ENCODE measurements around the gene CENPB. TPM values are rescaled to one million over a fixed set of nuclear protein-coding genes. Genes with fewer than 3 reads are reported as not detected.
"Not testable (repeated sequence)": the region's sequence is repeated elsewhere in the genome, so short reads cannot be mapped to it uniquely, and the experiment has no call there.

Gene CENPB
- polyA plus RNA-seq, 1 donor from 2014 or later: 37.9 TPM

- H3K9me2 ChIP-seq (ENCODE audit: insufficient read depth, low read length); H3K27ac ChIP-seq (ENCODE audit: low read length); H3K27me3 ChIP-seq (ENCODE audit: insufficient read depth, low read depth, low read length); H4K20me1 ChIP-seq (ENCODE audit: insufficient read depth); H3K4me3 ChIP-seq (ENCODE audit: low read length); H3K4me2 ChIP-seq (ENCODE audit: low read length); H3K9me3 ChIP-seq (ENCODE audit: low read length); H3K36me3 ChIP-seq (ENCODE audit: insufficient read depth, low read length); H3K9ac ChIP-seq (ENCODE audit: low read length); H3K79me2 ChIP-seq (replicated peaks; ENCODE audit: insufficient read depth, low read length); H2AFZ ChIP-seq (ENCODE audit: low read depth, low read length); H3F3A ChIP-seq (ENCODE audit: insufficient read depth, low read length, poor library complexity, severe bottlenecking): not testable (repeated sequence)
Measured at GRCh38 chr20:3794168-3794567, 7.6 kb upstream of the CENPB start.

DNA sequence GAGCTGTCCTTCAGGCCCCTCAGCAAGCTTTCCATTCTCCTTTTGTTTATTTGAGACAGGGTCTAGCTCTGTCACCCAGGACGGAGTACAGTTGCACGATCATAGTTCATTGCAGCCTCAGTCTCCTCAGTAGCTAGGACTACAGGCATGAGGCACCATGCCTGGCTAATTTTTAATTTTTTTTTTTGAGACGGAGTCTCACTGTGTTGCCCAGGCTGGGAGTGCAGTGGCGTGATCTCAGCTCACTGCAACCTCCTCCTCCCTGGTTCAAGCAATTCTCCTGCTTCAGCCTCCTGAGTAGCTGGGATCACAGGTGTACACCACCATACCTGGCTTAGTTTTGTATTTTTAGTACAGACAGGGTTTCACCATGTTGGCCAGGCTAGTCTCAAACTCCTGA is 2.7 kb upstream of the CENPB start:
- H3K36me3 ChIP-seq (ENCODE audit: insufficient read depth, low read length); H2AFZ ChIP-seq (ENCODE audit: low read depth, low read length); H3K4me2 ChIP-seq (ENCODE audit: low read length); H3K9me3 ChIP-seq (ENCODE audit: low read length); H4K20me1 ChIP-seq (ENCODE audit: insufficient read depth); H3K79me2 ChIP-seq (replicated peaks; ENCODE audit: insufficient read depth, low read length); H3K27me3 ChIP-seq (ENCODE audit: insufficient read depth, low read depth, low read length); H3F3A ChIP-seq (ENCODE audit: insufficient read depth, low read length, poor library complexity, severe bottlenecking); H3K9ac ChIP-seq (ENCODE audit: low read length); H3K27ac ChIP-seq (ENCODE audit: low read length); H3K4me3 ChIP-seq (ENCODE audit: low read length); H3K9me2 ChIP-seq (ENCODE audit: insufficient read depth, low read length): not testable (repeated sequence)

DNA sequence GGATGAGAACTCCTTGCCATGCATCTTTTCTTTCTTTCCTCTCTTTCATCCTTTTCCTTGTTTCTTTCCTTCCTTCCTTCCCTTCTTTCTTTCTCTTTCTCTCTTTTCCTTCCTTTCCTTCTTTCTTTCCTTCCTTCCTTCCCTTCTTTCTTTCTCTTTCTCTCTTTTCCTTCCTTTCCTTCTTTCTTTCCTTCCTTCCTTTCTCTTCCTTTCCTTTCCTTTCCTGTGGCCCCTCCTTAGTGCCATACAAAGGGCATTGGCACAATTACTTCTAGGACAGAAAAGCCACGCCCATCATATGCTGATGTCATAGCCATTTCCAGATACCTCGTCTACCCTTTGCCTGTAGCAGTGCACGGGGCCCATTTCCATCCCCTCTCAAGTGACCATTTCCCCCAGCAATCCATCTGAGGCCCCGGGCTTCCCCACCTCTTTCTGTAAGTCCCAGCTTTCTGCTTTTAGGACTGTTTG is 2.2 kb upstream of the CENPB start:
- no peaks in the 10 kb centered on the region for H3K9me3 ChIP-seq (ENCODE audit: low read length)
- no peak overlapping the region for H2AFZ ChIP-seq (ENCODE audit: low read depth, low read length)
- H3K27me3 ChIP-seq (ENCODE audit: insufficient read depth, low read depth, low read length): no peaks in the 10 kb centered on the region
- H3K4me2 ChIP-seq (ENCODE audit: low read length): no peak overlapping the region
- no peak overlapping the region for H3K4me3 ChIP-seq (ENCODE audit: low read length)
- H3K27ac ChIP-seq (ENCODE audit: low read length): no peak overlapping the region
- H4K20me1 ChIP-seq (ENCODE audit: insufficient read depth): no peaks in the 10 kb centered on the region
- no peaks in the 10 kb centered on the region for H3K36me3 ChIP-seq (ENCODE audit: insufficient read depth, low read length)
- no peaks in the 10 kb centered on the region for H3K9me2 ChIP-seq (ENCODE audit: insufficient read depth, low read length)
- no peak overlapping the region for H3K9ac ChIP-seq (ENCODE audit: low read length)
- H3K79me2 ChIP-seq (replicated peaks; ENCODE audit: insufficient read depth, low read length): peaks cover 10% of the 10 kb centered on the region
- TF ChIP-seq POLR2AphosphoS5 (IDR thresholded peaks at IDR 0.05): no peak
- no peak for TF ChIP-seq TAF1 (IDR thresholded peaks at IDR 0.05; ENCODE audit: low read depth)
- TF ChIP-seq RAD21 (conservative IDR thresholded peaks at IDR 0.05): no peak
- no peak for TF ChIP-seq CTCF (IDR thresholded peaks at IDR 0.05; ENCODE audit: poor library complexity, severe bottlenecking)
- no peak for TF ChIP-seq SMC3 (conservative IDR thresholded peaks at IDR 0.05; ENCODE audit: poor library complexity)
- TF ChIP-seq MXI1 (conservative IDR thresholded peaks at IDR 0.05; ENCODE audit: poor library complexity, severe bottlenecking): no peak
- TF ChIP-seq EZH2 (IDR thresholded peaks at IDR 0.05; ENCODE audit: borderline replicate concordance, insufficient read depth, low read length, poor library complexity, severe bottlenecking): no peak
- no peak for TF ChIP-seq EP300 (conservative IDR thresholded peaks at IDR 0.05; ENCODE audit: poor library complexity, severe bottlenecking)
- TF ChIP-seq REST (IDR thresholded peaks at IDR 0.05; ENCODE audit: borderline replicate concordance): no peak
- no peaks in the 10 kb centered on the region for H3F3A ChIP-seq (ENCODE audit: insufficient read depth, low read length, poor library complexity, severe bottlenecking)

Measured in neural cell (in vitro differentiated cells).